PC-9 (cell line): Measurements from ENCODE around the gene UBAC1.

ENCODE experiments used
- CTCF ChIP-seq: fragments of 200-600 bp; sonication (generic); conservative IDR thresholded peaks from 2 replicates; pipeline ENCODE4 v1.6.1; 2017; ENCODE audit warnings: mixed run types, antibody characterized with exemption, mild to moderate bottlenecking, moderate library complexity
- EZH2 ChIP-seq: fragments of 200-600 bp; sonication (generic); IDR thresholded peaks from 2 replicates; pipeline ENCODE4 v1.8.0; 2017; ENCODE audit warnings: antibody characterized with exemption, low read depth

DNA sequence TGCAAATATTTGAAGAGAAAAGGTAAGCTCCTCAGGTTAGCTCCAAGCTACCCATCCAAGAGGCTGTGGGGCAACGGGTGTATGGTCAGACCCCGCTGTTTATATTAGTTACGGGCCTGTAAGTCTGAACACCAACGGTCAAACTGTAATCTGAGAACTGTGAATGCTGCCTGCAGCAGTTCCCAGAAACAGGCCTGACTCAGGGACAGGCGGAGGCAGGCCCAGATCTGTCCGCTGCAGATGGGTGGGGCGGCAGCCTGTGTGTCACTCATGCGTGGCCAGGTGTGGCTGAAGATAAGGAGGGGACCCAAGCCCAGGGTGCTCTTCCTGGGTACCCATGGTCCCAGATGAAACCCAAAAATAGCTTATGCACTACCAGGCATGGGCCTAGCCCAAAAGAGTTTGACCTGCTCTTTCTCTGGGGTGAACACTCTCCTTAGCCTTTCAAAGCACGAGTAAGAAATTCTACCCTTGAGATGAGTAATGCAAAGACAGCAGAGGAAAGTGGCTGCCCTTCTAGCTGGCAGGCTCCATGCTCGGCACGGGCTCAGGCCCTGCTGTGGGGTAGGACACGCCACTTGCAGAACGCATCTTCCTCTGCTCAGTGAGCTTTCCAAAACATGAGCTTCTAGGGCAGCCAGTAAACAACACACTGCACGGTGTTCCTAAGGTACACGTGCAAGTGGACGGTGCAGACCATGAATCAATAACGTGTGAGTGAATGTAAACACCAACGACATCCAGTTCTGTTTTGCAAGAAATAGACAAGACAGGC is 9.1 kb downstream of the UBAC1 start:
- TF ChIP-seq CTCF (no peak), EZH2 (no peak)
